Endodermal cell (in vitro differentiated cells): Measurements from ENCODE around the gene GALNT2. TPM values are rescaled to one million over a fixed set of nuclear protein-coding genes. Genes with fewer than 3 reads are reported as not detected.

Experiments
- DNase-seq: peaks from one replicate; pipeline ENCODE4 v3.0.0-alpha.2; 2017
- H3K27ac ChIP-seq: 2 replicates; pipeline ENCODE4 v1.5.1; 2013; ENCODE audit warnings: mild to moderate bottlenecking, low read depth, low read length, moderate library complexity
- H3K27me3 ChIP-seq: 2 replicates; pipeline ENCODE4 v1.6.1; 2013; ENCODE audit warnings: mild to moderate bottlenecking, low read length, moderate library complexity; ENCODE audit not compliant: insufficient read depth, control insufficient read depth, poor library complexity, severe bottlenecking
- H3K36me3 ChIP-seq: 2 replicates; pipeline ENCODE4 v1.7.0; 2013; ENCODE audit warnings: mild to moderate bottlenecking, low read length, moderate library complexity; ENCODE audit not compliant: control insufficient read depth, insufficient read depth
- H3K4me1 ChIP-seq: one replicate; pipeline ENCODE4 v1.7.0; 2013; ENCODE audit warnings: low read length; ENCODE audit not compliant: control insufficient read depth, insufficient read depth
- H3K4me3 ChIP-seq: 2 replicates; pipeline ENCODE4 v1.5.1; 2013; ENCODE audit warnings: mild to moderate bottlenecking, low read length, moderate library complexity
- H3K9ac ChIP-seq: 2 replicates; pipeline ENCODE4 v1.6.1; 2013; ENCODE audit warnings: mild to moderate bottlenecking, low read length, moderate library complexity; ENCODE audit not compliant: poor library complexity, severe bottlenecking; ENCODE audit errors: extremely low read depth
- H3K9me3 ChIP-seq: 2 replicates; pipeline ENCODE4 v1.6.1; 2013; ENCODE audit warnings: mild to moderate bottlenecking, low read length, moderate library complexity; ENCODE audit not compliant: control insufficient read depth
- H3K27ac Mint-ChIP-seq: 2 replicates; pipeline ENCODE4 v1.8.0; 2020; ENCODE audit warnings: mixed read lengths
- H3K27me3 Mint-ChIP-seq: 2 replicates; pipeline ENCODE4 v1.8.0; 2021; ENCODE audit warnings: mild to moderate bottlenecking, mixed read lengths; ENCODE audit not compliant: insufficient read depth
- H3K36me3 Mint-ChIP-seq: 2 replicates; pipeline ENCODE4 v1.8.0; 2020; ENCODE audit warnings: low read depth, mixed read lengths
- H3K4me1 Mint-ChIP-seq: 2 replicates; pipeline ENCODE4 v1.8.0; 2020; ENCODE audit warnings: mixed read lengths
- H3K4me3 Mint-ChIP-seq: 2 replicates; pipeline ENCODE4 v1.8.0; 2020; ENCODE audit warnings: mild to moderate bottlenecking, moderate library complexity, mixed read lengths
- H3K9me3 Mint-ChIP-seq: 2 replicates; pipeline ENCODE4 v1.8.0; 2020; ENCODE audit warnings: mild to moderate bottlenecking, mixed read lengths
- WGBS, 2 experiments: methylation state at CpG; one replicate each; pipeline versions ENCODE4 v1.1.5 to v1.1.7; 2013; ENCODE audit warnings: missing lambda C conversion rate in 2 of 2, mixed read lengths in 1 of 2; ENCODE audit not compliant: insufficient coverage in 1 of 2, insufficient read length in 1 of 2; 5-methylcytosine and 5-hydroxymethylcytosine counted together
- total RNA-seq, 2 donors: library from RNA; stranded (reverse); fragmentation: NEBNext Ultra II Directional in 1 of 2; extraction: Animal tissue kit (Norgen Biotek cat#: 25700) in 1 of 2; gene quantifications; 2 replicates in 1 of 2; 3 replicates in 1 of 2; pipeline ENCODE4 v1.2.1, GENCODE V29; 2021
- TF ChIP-seq, protein P1 (sequence below): fragments of 200-600 bp; sonication (generic); conservative IDR thresholded peaks from 2 replicates; pipeline ENCODE4 v1.5.0; 2021; ENCODE audit warnings: antibody characterized with exemption, mild to moderate bottlenecking

The GALNT2 gene
- total RNA-seq, 2 donors from 2014 or later = 41.6 to 63.5 TPM

DNA sequence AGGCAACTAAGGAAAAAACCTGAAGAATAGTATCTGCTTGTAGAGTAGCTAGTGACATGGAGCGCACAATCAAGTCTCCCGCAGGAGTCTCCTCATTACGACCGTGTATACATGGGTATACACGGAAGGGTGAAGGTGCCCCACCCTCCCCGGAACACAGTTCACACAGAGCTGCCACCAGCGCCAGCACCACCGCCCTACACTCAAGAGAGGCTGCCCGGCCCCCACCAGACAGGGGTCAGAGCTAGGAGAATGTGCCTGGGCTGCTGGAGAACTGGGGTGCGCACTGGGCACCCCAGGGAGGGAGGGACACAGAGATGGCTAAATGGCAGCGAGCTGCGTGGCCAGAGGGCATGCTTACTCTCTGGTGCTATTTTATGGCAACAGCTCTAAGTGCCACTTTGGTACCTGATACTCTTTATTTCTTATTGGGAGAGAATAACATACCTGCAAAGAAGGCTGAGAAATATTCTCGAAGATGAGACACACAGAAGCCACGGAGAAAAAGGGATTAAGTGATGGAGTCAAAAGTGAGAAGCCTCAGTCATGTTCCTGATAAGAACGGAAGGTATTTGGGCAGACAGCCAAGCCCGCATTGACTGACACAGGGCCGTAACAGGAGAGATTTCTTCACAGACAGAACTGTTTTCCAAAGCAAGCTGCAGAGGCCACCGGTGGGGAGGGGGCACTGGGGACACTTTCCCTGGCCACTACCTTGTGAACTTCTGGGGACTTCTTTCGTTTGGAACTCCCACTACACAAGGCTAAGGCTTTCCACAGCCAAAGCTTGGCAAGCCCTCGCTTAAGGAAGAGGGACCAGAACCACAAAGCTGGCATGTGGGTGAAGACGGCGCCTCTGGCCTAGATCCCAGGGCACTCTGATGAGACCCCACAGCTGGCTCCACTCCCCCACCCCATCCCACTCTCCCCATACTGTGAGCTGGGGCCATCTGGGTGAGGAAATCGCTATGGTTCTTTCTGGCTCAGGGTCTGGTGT, 251.1 kb downstream of the GALNT2 start:
- H3K9ac ChIP-seq = no peak overlapping the region
- no peaks in the 10 kb centered on the region for H3K27me3 ChIP-seq
- peaks cover 3% of the 10 kb centered on the region for H3K36me3 Mint-ChIP-seq
- H3K4me3 ChIP-seq = no peak overlapping the region
- no peaks in the 10 kb centered on the region for H3K36me3 ChIP-seq
- no peaks in the 10 kb centered on the region for H3K4me1 ChIP-seq
- no peaks in the 10 kb centered on the region for H3K27me3 Mint-ChIP-seq
- H3K4me1 Mint-ChIP-seq = no peaks in the 10 kb centered on the region
- no peak overlapping the region for H3K27ac ChIP-seq
- no peak overlapping the region for H3K4me3 Mint-ChIP-seq
- TF ChIP-seq, protein P1, sequence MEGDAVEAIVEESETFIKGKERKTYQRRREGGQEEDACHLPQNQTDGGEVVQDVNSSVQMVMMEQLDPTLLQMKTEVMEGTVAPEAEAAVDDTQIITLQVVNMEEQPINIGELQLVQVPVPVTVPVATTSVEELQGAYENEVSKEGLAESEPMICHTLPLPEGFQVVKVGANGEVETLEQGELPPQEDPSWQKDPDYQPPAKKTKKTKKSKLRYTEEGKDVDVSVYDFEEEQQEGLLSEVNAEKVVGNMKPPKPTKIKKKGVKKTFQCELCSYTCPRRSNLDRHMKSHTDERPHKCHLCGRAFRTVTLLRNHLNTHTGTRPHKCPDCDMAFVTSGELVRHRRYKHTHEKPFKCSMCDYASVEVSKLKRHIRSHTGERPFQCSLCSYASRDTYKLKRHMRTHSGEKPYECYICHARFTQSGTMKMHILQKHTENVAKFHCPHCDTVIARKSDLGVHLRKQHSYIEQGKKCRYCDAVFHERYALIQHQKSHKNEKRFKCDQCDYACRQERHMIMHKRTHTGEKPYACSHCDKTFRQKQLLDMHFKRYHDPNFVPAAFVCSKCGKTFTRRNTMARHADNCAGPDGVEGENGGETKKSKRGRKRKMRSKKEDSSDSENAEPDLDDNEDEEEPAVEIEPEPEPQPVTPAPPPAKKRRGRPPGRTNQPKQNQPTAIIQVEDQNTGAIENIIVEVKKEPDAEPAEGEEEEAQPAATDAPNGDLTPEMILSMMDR = no peak
- H3K27ac Mint-ChIP-seq = no peak overlapping the region
- DNase-seq = no peak
- 88 to 96% methylated on average over 16 to 23 of the region's 23 CpGs for WGBS, 2 experiments
- no peaks in the 10 kb centered on the region for H3K9me3 Mint-ChIP-seq
- H3K9me3 ChIP-seq = no peaks in the 10 kb centered on the region

DNA sequence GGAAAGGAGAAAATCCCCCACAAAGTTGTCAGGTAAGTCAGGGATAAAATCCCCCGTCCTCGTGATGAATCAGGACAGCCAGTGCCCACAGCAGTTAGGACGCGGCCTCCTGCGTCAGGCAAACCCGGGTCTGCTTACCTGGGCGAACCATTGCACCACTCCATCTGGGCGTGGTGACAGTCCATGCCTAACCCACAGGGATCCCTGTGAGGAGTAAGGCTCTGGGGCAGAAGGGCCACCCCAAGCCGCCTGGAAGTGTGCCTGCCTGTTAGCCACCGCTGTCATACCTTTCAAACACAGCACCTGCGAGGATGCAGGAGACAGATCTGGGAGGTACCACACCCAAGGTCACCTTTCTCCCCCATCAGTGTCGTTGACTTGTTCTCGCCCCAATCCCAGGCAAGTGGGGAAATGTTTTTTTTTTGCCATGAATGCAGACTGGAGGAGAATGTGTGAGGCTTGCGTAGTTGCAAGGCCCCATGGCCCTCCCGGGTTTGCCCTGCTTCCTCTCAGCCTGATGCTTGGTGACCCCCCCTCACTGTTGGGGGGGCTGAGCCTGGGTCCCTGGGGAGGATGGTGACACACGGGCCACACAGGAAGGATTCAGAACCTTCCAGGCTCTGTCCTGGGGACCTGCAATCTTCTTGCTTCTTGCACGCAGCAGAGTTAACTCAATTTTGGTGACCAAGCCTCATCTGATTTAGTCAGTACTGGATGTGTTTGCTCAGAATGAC, 252.1 kb downstream of the GALNT2 start:
- H3K36me3 Mint-ChIP-seq = peaks cover 3% of the 10 kb centered on the region
- Histone ChIP-seq H3K27me3 (no peaks in the 10 kb centered on the region), H3K9me3 (no peaks in the 10 kb centered on the region), H3K36me3 (no peaks in the 10 kb centered on the region), H3K4me3 (no peak overlapping the region), H3K4me1 (no peaks in the 10 kb centered on the region), H3K27ac (no peak overlapping the region), H3K9ac (no peak overlapping the region)
- H3K4me1 Mint-ChIP-seq = no peaks in the 10 kb centered on the region
- no peaks in the 10 kb centered on the region for H3K9me3 Mint-ChIP-seq
- 94 to 98% methylated on average over 11 to 17 of the region's 17 CpGs for WGBS, 2 experiments
- H3K27me3 Mint-ChIP-seq = no peaks in the 10 kb centered on the region
- H3K27ac Mint-ChIP-seq = no peak overlapping the region
- no peak for DNase-seq
- TF ChIP-seq, protein P1 = no peak
- no peak overlapping the region for H3K4me3 Mint-ChIP-seq

DNA sequence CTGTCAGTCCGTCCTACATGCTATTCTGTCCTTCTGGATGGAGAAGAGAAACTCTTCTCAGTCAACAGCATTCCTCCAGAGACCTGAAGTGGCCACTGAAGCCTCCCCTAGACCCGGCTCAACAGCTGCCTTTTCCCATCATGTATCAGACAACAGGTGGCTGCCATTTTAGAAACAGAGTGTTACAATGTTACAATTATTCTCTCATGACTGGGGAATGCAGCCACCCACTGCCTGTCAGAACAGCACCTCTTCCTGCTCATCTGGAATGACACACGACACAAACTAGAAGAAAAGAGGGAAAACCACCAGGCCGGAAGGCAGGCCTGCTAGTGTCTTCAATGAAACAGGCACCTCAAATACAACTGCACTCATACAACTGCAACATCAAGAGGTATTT, 253.8 kb downstream of the GALNT2 start:
- H3K9me3 Mint-ChIP-seq = no peaks in the 10 kb centered on the region
- Histone ChIP-seq H3K9ac (no peak overlapping the region), H3K9me3 (no peaks in the 10 kb centered on the region), H3K27ac (no peak overlapping the region), H3K4me1 (no peaks in the 10 kb centered on the region), H3K4me3 (no peak overlapping the region), H3K27me3 (no peaks in the 10 kb centered on the region), H3K36me3 (no peaks in the 10 kb centered on the region)
- WGBS, 2 experiments = 83 to 90% methylated on average over 1 to 4 of the region's 4 CpGs
- H3K27me3 Mint-ChIP-seq = no peaks in the 10 kb centered on the region
- no peaks in the 10 kb centered on the region for H3K4me1 Mint-ChIP-seq
- no peak overlapping the region for H3K27ac Mint-ChIP-seq
- no peak overlapping the region for H3K4me3 Mint-ChIP-seq
- no peak for DNase-seq
- H3K36me3 Mint-ChIP-seq = peaks cover 3% of the 10 kb centered on the region
- TF ChIP-seq, protein P1 = no peak
